ENCODE measurements around the gene PGBD2.

DNA sequence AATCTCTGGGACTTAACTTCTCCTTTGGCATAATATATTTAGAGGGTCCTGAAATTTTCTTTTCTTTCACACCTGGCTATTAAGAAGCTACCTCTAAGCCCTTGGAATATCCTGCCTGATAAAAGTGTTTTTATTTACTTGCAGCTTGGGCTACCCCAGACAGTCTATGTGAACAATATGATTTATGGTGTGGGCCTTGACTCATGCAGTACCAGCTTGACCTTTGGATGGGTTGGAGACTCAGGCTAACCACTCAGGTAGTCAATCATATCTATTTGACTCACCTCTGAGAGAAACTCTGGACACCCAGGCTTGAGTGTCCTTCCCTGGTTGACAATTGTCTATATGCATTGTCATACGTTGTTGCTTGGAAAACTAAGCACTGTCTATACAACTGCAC lies 13.4 kb upstream of the PGBD2 start:
- TF ChIP-seq, protein P1, sequence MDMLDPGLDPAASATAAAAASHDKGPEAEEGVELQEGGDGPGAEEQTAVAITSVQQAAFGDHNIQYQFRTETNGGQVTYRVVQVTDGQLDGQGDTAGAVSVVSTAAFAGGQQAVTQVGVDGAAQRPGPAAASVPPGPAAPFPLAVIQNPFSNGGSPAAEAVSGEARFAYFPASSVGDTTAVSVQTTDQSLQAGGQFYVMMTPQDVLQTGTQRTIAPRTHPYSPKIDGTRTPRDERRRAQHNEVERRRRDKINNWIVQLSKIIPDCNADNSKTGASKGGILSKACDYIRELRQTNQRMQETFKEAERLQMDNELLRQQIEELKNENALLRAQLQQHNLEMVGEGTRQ (IDR thresholded peaks at IDR 0.05; ENCODE audit: low read length): no peak
- TF ChIP-seq EP300 (IDR thresholded peaks at IDR 0.05; ENCODE audit: borderline replicate concordance in 1 of 2, low read depth in 2 of 2, low read length in 2 of 2): no peak
- no peak for TF ChIP-seq POLR2A (IDR thresholded peaks at IDR 0.05; ENCODE audit: control extremely low read depth in 1 of 2, low read depth in 2 of 2, low read length in 2 of 2)
- TF ChIP-seq, protein P2, sequence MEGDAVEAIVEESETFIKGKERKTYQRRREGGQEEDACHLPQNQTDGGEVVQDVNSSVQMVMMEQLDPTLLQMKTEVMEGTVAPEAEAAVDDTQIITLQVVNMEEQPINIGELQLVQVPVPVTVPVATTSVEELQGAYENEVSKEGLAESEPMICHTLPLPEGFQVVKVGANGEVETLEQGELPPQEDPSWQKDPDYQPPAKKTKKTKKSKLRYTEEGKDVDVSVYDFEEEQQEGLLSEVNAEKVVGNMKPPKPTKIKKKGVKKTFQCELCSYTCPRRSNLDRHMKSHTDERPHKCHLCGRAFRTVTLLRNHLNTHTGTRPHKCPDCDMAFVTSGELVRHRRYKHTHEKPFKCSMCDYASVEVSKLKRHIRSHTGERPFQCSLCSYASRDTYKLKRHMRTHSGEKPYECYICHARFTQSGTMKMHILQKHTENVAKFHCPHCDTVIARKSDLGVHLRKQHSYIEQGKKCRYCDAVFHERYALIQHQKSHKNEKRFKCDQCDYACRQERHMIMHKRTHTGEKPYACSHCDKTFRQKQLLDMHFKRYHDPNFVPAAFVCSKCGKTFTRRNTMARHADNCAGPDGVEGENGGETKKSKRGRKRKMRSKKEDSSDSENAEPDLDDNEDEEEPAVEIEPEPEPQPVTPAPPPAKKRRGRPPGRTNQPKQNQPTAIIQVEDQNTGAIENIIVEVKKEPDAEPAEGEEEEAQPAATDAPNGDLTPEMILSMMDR (IDR thresholded peaks at IDR 0.05; ENCODE audit: control extremely low read depth in 1 of 3, insufficient read depth in 1 of 3, low read depth in 1 of 3, low read length in 3 of 3): no peak
- no peak for TF ChIP-seq CBX8 (IDR thresholded peaks at IDR 0.05; ENCODE audit: borderline replicate concordance, low read depth, low read length)
- TF ChIP-seq SIN3A (conservative IDR thresholded peaks at IDR 0.05 in 1 of 2, IDR thresholded peaks at IDR 0.05 in 1 of 2; ENCODE audit: low read depth in 1 of 2, low read length in 2 of 2): no peak
- TF ChIP-seq CHD2 (IDR thresholded peaks at IDR 0.05; ENCODE audit: low read length): no peak
- TF ChIP-seq POLR2AphosphoS5 (IDR thresholded peaks at IDR 0.05; ENCODE audit: low read depth, low read length): no peak
- no peak for TF ChIP-seq SAP30 (IDR thresholded peaks at IDR 0.05; ENCODE audit: insufficient read depth, insufficient replicate concordance, low read length)
- TF ChIP-seq SUZ12 (IDR thresholded peaks at IDR 0.05; ENCODE audit: low read length): no peak
- TF ChIP-seq, protein P3, sequence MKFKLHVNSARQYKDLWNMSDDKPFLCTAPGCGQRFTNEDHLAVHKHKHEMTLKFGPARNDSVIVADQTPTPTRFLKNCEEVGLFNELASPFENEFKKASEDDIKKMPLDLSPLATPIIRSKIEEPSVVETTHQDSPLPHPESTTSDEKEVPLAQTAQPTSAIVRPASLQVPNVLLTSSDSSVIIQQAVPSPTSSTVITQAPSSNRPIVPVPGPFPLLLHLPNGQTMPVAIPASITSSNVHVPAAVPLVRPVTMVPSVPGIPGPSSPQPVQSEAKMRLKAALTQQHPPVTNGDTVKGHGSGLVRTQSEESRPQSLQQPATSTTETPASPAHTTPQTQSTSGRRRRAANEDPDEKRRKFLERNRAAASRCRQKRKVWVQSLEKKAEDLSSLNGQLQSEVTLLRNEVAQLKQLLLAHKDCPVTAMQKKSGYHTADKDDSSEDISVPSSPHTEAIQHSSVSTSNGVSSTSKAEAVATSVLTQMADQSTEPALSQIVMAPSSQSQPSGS (IDR thresholded peaks at IDR 0.05; ENCODE audit: low read length): no peak
- no peak for TF ChIP-seq HDAC2 (IDR thresholded peaks at IDR 0.05; ENCODE audit: borderline replicate concordance in 1 of 2, low read depth in 2 of 2, low read length in 2 of 2)
- no peak for TF ChIP-seq BRCA1 (IDR thresholded peaks at IDR 0.05; ENCODE audit: low read depth, low read length)
